HG03175 (cell line): ENCODE results near the gene CMTM1.
"Not testable (repeated sequence)": the region's sequence is repeated elsewhere in the genome, so short reads cannot be mapped to it uniquely, and the experiment has no call there.

Experiments
- ATAC-seq: cut with Tn5 transposase; IDR thresholded peaks from one replicate; pipeline ENCODE4 v1.9.1; 2021; ENCODE audit warnings: mild to moderate bottlenecking, moderate library complexity; ENCODE audit not compliant: unreplicated experiment

The CMTM1 gene

DNA sequence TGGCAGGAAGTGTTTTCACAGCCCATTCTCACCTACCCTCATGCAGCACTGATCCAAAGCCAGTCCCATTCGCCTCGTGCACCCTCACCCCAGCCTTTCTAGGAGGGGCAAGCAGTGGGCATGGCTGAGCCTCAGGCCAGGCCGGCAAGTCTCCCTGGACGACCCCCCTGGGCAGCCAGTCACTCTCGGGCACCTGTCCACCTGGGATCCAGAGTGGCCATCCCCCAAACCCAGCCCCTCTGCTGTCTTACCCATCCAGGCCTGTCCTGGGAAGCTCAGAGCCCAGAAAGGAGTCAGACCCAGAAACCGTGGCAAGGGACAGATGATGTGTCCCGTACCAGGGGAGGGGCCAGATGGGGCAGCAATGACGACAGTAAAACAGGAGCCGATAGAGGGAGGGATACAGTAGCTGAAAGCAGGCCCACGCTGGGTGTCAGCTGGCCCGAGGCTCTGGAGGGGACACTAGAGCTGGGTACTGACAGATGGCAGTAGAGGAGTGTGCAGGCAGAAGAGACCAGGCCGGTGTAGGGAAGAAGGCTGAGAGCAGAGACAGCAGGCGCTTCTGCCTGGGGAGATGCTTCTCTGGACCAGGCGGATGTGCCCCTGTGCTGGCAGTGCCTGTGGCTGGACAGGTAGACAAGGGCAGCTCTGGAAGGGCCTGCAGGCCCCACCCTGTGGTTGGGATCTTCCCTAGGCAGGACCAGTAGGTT is 44.0 kb downstream of the CMTM1 start:
- no peak for ATAC-seq

DNA sequence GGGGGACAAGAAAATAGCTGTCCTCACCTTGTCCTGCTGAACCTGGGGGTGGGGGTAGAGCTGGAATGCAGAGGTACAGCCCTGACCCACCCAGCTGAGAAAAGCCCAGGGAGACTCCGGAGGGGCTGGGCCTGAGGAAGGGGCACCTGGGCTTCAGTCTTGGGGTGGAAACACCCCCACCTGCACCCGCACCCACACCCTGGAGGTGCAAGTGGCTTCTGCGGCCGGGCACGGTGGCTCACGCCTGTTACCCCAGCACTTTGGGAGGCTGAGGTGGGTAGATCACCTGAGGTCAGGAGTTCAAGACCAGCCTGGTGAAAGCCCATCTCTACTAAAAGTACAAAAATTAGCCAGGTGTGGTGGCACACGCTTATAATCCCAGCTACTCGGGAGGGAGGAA is 45.7 kb downstream of the CMTM1 start:
- ATAC-seq: not testable (repeated sequence)

- ATAC-seq: no peak
These were observed 46.2 kb downstream of the CMTM1 start for GRCh38 chr16:66612422-66612821.

- ATAC-seq: no peak
These were observed 48.0 kb downstream of the CMTM1 start for GRCh38 chr16:66614161-66614802.

GRCh38 chr16:66616169-66616568 is 49.9 kb downstream of the CMTM1 start:
- no peak for ATAC-seq

GRCh38 chr16:66616592-66616991 is 50.4 kb downstream of the CMTM1 start:
- ATAC-seq: no peak

GRCh38 chr16:66617010-66617434 is 50.8 kb downstream of the CMTM1 start:
- ATAC-seq: no peak

GRCh38 chr16:66617728-66618127 is 51.5 kb downstream of the CMTM1 start:
- no peak for ATAC-seq

- ATAC-seq: no peak
These were observed 52.5 kb downstream of the CMTM1 start for GRCh38 chr16:66618588-66619375.

- ATAC-seq: no peak
These were observed 53.5 kb downstream of the CMTM1 start for GRCh38 chr16:66619534-66620428.

DNA sequence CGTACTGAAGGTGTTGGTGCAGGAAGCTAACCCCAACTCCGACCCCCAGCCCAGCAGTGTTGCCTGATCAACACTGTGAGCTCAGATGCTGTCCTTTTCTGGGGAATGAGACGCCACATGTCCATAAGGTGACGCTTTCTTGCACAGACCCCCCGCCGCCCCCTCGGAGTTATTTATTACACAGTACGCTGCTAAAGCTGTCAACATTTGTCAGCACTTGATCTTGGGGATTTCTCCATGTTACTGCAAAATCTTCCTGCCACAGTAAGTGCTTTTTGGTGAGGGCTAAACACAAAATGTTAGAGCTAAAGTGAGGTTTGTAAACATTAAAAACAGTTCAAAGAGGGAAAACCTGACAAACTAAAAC is 54.2 kb downstream of the CMTM1 start:
- no peak for ATAC-seq

- no peak for ATAC-seq
These were observed 55.7 kb downstream of the CMTM1 start for GRCh38 chr16:66621973-66622372.

DNA sequence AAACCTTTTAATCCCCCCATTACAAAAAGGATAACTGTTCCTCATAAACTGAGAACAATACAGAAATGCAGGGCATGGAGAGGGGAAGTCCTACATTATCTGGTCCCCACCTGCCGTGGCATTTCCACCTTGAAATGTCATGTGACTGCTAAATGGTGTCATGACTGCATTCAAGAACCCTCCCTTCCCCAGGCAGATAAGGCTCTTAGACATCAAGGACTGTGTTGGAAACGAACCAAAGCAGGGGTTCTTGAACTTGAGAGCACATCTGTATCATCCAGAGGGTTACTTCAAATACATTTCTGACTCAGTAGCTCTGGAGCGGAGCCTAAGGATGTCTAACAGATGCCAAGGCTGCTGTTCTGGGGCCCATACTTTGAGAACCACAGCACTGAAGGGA is 56.6 kb downstream of the CMTM1 start:
- ATAC-seq: no peak

DNA sequence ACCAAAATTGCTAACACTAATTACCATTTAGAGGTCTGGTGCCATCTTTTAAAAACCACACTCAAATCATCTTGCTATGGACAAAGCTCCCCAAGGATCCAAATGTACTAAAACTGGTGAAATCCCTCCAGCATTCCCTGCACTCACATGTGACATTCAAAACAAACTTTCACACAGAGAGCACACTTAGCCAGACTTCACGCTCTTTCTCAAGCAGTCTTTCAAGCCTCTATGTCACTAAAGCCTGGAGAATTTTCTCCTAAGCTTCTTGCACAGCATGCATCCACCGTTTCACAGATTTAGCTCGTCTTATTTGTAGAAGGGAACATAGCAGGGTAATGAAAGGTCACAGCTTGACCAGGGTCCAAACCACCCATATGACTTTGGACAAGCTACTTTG is 57.5 kb downstream of the CMTM1 start:
- ATAC-seq: no peak

DNA sequence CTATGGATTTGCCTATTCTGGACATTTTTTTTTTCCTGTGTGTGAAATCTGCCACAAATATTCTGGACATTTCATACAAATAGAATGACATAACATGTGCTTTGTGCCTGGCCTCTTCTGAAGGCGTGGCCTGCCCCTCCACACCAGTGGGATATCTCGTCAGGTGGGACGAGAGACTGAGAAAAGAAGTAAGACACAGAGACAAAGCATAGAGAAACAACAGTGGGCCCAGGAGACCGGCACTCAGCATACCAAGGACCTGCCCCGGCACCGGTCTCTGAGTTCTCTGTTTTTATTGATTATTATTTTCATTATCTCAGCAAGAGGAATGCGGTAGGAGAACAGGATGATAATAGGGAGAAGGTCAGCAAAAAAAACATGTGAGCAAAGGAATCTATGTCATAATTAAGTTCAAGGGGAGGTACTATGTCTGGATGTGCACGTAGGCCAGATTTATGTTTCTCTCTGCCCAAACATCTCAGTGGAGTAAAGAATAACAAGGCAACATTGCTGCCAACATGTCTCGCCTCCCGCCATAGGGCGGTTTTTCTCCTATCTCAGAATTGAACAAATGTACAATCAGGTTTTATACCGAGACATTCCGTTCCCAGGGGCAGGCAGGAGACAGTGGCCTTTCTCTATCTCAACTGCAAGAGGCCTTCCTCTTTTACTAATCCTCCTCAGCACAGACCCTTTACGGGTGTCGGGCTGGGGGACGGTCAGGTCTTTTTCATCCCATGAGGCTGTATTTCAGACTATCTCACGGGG is 61.6 kb downstream of the CMTM1 start:
- not testable (repeated sequence) for ATAC-seq
